GM19043 (cell line): Measurements from ENCODE around the gene SORBS2.

Experiments used
- ATAC-seq: cut with Tn5 transposase; IDR thresholded peaks from one replicate; pipeline ENCODE4 v1.9.1; 2021; ENCODE audit warnings: low read depth; ENCODE audit not compliant: unreplicated experiment

The SORBS2 gene

GRCh38 chr4:185685804-185686203, 126.2 kb downstream of the SORBS2 start:
- ATAC-seq, result no peak

GRCh38 chr4:185683896-185684295, 128.1 kb downstream of the SORBS2 start:
- no peak for ATAC-seq

GRCh38 chr4:185683222-185683621, 128.8 kb downstream of the SORBS2 start:
- ATAC-seq, result no peak

- no peak for ATAC-seq
These were observed 129.8 kb downstream of the SORBS2 start for GRCh38 chr4:185682236-185682635.

GRCh38 chr4:185681604-185682003, 130.4 kb downstream of the SORBS2 start:
- no peak for ATAC-seq

GRCh38 chr4:185680617-185681016, 131.4 kb downstream of the SORBS2 start:
- ATAC-seq, result no peak

GRCh38 chr4:185679523-185679922, 132.5 kb downstream of the SORBS2 start:
- ATAC-seq, result no peak

GRCh38 chr4:185677637-185678314, 134.2 kb downstream of the SORBS2 start:
- ATAC-seq, result no peak

- no peak for ATAC-seq
These were observed 139.4 kb downstream of the SORBS2 start for GRCh38 chr4:185672618-185673017.

- ATAC-seq, result no peak
These were observed 139.8 kb downstream of the SORBS2 start for GRCh38 chr4:185672151-185672550.

- ATAC-seq, result no peak
These were observed 140.5 kb downstream of the SORBS2 start for GRCh38 chr4:185671496-185671895.

- ATAC-seq, result no peak
These were observed 140.9 kb downstream of the SORBS2 start for GRCh38 chr4:185671066-185671465.

- ATAC-seq, result no peak
These were observed 142.7 kb downstream of the SORBS2 start for GRCh38 chr4:185669288-185669687.

GRCh38 chr4:185666156-185666555, 145.8 kb downstream of the SORBS2 start:
- no peak for ATAC-seq

GRCh38 chr4:185665655-185666054, 146.3 kb downstream of the SORBS2 start:
- ATAC-seq, result no peak

GRCh38 chr4:185664481-185664880, 147.5 kb downstream of the SORBS2 start:
- no peak for ATAC-seq

- ATAC-seq, result no peak
These were observed 149.8 kb downstream of the SORBS2 start for GRCh38 chr4:185662030-185662778.

- no peak for ATAC-seq
These were observed 151.7 kb downstream of the SORBS2 start for GRCh38 chr4:185660340-185660739.

- ATAC-seq, result no peak
These were observed 154.3 kb downstream of the SORBS2 start for GRCh38 chr4:185657699-185658098.

GRCh38 chr4:185657183-185657582, 154.8 kb downstream of the SORBS2 start:
- ATAC-seq, result no peak

- no peak for ATAC-seq
These were observed 155.5 kb downstream of the SORBS2 start for GRCh38 chr4:185656467-185656931.

GRCh38 chr4:185654965-185655554, 156.9 kb downstream of the SORBS2 start:
- no peak for ATAC-seq
